Choroid plexus epithelial cell (primary cell): ENCODE measurements around the gene OSBPL8.

ENCODE experiments used
- DNase-seq: peaks from one replicate; pipeline ENCODE4 v3.0.0-alpha.2; 2010; ENCODE audit warnings: low read depth
- H3K4me3 ChIP-seq: 2 replicates; pipeline ENCODE4 v1.5.1; 2011; ENCODE audit warnings: low read depth, mild to moderate bottlenecking, control low read depth, low read length, moderate library complexity
- CTCF ChIP-seq: conservative IDR thresholded peaks from 2 replicates; pipeline ENCODE4 v1.5.1; 2011; ENCODE audit warnings: low read depth, mild to moderate bottlenecking, control low read depth, inconsistent platforms, low read length, moderate library complexity

The OSBPL8 gene

DNA sequence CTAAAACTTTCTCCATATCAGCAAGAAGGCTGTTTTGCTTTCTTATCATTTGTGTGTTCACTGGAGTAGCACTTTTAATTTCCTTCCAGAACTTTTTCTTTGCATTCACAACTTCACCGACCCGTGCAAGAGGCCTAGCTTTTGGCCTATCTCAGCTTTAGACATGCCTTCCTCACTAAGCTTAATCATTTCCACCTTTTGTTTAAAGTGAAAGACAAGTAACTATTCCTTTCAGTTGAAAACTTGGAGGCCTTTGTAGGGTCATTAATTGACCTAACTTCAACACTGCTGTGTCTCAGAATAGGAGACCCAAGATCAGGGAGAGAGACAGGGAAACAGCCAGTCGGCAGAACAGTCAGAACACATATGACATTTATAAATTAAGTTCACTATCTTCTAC lies 250.7 kb downstream of the OSBPL8 start:
- DNase-seq: no peak
- no peak for TF ChIP-seq CTCF
- H3K4me3 ChIP-seq: no peak overlapping the region

- H3K4me3 ChIP-seq: no peak overlapping the region
- DNase-seq: no peak
- no peak for TF ChIP-seq CTCF
These were observed 252.5 kb downstream of the OSBPL8 start for GRCh38 chr12:76307083-76307482.

DNA sequence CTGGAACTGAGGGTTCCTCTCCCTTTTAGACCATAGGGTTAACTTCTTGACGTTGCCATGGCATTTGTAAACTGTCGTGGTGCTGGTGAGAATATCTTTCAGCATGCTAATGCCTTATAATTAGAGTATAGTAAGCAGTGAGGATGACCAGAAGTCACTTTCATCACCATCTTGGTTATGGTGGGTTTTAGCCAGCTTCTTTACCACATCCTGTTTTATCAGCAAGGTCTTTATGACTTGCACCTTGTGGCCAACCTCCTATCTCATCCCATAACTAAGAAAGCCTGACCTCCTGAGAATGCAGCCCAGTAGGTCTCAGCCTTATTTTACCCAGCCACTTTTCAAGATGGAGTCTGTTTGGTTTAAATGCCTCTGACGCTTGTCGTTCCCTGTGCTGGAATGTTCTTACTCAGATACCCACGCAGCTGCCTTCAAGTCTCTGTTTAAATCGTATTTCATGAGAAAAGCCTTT lies 255.5 kb downstream of the OSBPL8 start:
- TF ChIP-seq CTCF: no peak
- H3K4me3 ChIP-seq: no peak overlapping the region
- no peak for DNase-seq

GRCh38 chr12:76303365-76303764 lies 256.2 kb downstream of the OSBPL8 start:
- peak; percentile 24 for DNase-seq
- no peak for TF ChIP-seq CTCF
- H3K4me3 ChIP-seq: no peak overlapping the region
